ENCODE results near the gene ESPL1. TPM values are rescaled to one million over a fixed set of nuclear protein-coding genes. Genes with fewer than 3 reads are reported as not detected.

Gene ESPL1
- total RNA-seq, 1 experiment from 2014 or later: 9.4 TPM

GRCh38 chr12:53234271-53234914, 33.7 kb upstream of the ESPL1 start:
- Histone ChIP-seq H3K9me2 (replicated peaks; ENCODE audit: insufficient read depth, low read length) (no peaks in the 10 kb centered on the region), H3K4me2 (ENCODE audit: low read depth, low read length, poor library complexity, severe bottlenecking) (no peak overlapping the region), H3K4me3 (ENCODE audit: low read length) (no peak overlapping the region), H4K20me1 (ENCODE audit: insufficient read depth, low read depth, low read length) (no peaks in the 10 kb centered on the region), H3K27ac (ENCODE audit: low read length) (no peak overlapping the region), H3K27me3 (ENCODE audit: low read length) (no peaks in the 10 kb centered on the region), H3K36me3 (ENCODE audit: insufficient read depth, low read length) (no peaks in the 10 kb centered on the region), H3K4me1 (ENCODE audit: low read length) (peaks cover 18% of the 10 kb centered on the region), H3K9ac (ENCODE audit: low read length) (no peak overlapping the region), H3K79me2 (ENCODE audit: low read length) (no peaks in the 10 kb centered on the region), H3K9me3 (ENCODE audit: low read length) (no peaks in the 10 kb centered on the region), H2AFZ (ENCODE audit: low read length) (no peak overlapping the region)
- DNase-seq: no peak

- no peaks in the 10 kb centered on the region for H3K9me2 ChIP-seq (replicated peaks; ENCODE audit: insufficient read depth, low read length)
- no peak overlapping the region for H3K27ac ChIP-seq (ENCODE audit: low read length)
- H3K9me3 ChIP-seq (ENCODE audit: low read length): no peaks in the 10 kb centered on the region
- no peaks in the 10 kb centered on the region for H4K20me1 ChIP-seq (ENCODE audit: insufficient read depth, low read depth, low read length)
- H3K27me3 ChIP-seq (ENCODE audit: low read length): no peaks in the 10 kb centered on the region
- no peak overlapping the region for H2AFZ ChIP-seq (ENCODE audit: low read length)
- H3K4me1 ChIP-seq (ENCODE audit: low read length): peaks cover 18% of the 10 kb centered on the region
- H3K9ac ChIP-seq (ENCODE audit: low read length): no peak overlapping the region
- no peaks in the 10 kb centered on the region for H3K36me3 ChIP-seq (ENCODE audit: insufficient read depth, low read length)
- no peak overlapping the region for H3K4me2 ChIP-seq (ENCODE audit: low read depth, low read length, poor library complexity, severe bottlenecking)
- H3K79me2 ChIP-seq (ENCODE audit: low read length): no peaks in the 10 kb centered on the region
- H3K4me3 ChIP-seq (ENCODE audit: low read length): no peak overlapping the region
- no peak for DNase-seq
Observed at GRCh38 chr12:53235164-53235563, 32.9 kb upstream of the ESPL1 start.

- H3K27me3 ChIP-seq (ENCODE audit: low read length): no peaks in the 10 kb centered on the region
- no peak overlapping the region for H3K27ac ChIP-seq (ENCODE audit: low read length)
- H3K9me2 ChIP-seq (replicated peaks; ENCODE audit: insufficient read depth, low read length): no peaks in the 10 kb centered on the region
- no peaks in the 10 kb centered on the region for H4K20me1 ChIP-seq (ENCODE audit: insufficient read depth, low read depth, low read length)
- no peaks in the 10 kb centered on the region for H3K9me3 ChIP-seq (ENCODE audit: low read length)
- no peak for DNase-seq
- H3K4me1 ChIP-seq (ENCODE audit: low read length): peaks cover 18% of the 10 kb centered on the region
- no peaks in the 10 kb centered on the region for H3K36me3 ChIP-seq (ENCODE audit: insufficient read depth, low read length)
- no peak overlapping the region for H3K4me3 ChIP-seq (ENCODE audit: low read length)
- no peak overlapping the region for H3K4me2 ChIP-seq (ENCODE audit: low read depth, low read length, poor library complexity, severe bottlenecking)
- H3K9ac ChIP-seq (ENCODE audit: low read length): no peak overlapping the region
- H3K79me2 ChIP-seq (ENCODE audit: low read length): no peaks in the 10 kb centered on the region
- H2AFZ ChIP-seq (ENCODE audit: low read length): no peak overlapping the region
Observed at GRCh38 chr12:53235742-53236442, 32.2 kb upstream of the ESPL1 start.

- no peak overlapping the region for H3K4me3 ChIP-seq (ENCODE audit: low read length)
- H3K4me1 ChIP-seq (ENCODE audit: low read length): peaks cover 16% of the 10 kb centered on the region
- H3K36me3 ChIP-seq (ENCODE audit: insufficient read depth, low read length): no peaks in the 10 kb centered on the region
- no peak overlapping the region for H3K27ac ChIP-seq (ENCODE audit: low read length)
- no peak for DNase-seq
- H3K9me3 ChIP-seq (ENCODE audit: low read length): no peaks in the 10 kb centered on the region
- H2AFZ ChIP-seq (ENCODE audit: low read length): no peak overlapping the region
- no peaks in the 10 kb centered on the region for H3K79me2 ChIP-seq (ENCODE audit: low read length)
- H4K20me1 ChIP-seq (ENCODE audit: insufficient read depth, low read depth, low read length): no peaks in the 10 kb centered on the region
- no peaks in the 10 kb centered on the region for H3K27me3 ChIP-seq (ENCODE audit: low read length)
- no peaks in the 10 kb centered on the region for H3K9me2 ChIP-seq (replicated peaks; ENCODE audit: insufficient read depth, low read length)
- H3K4me2 ChIP-seq (ENCODE audit: low read depth, low read length, poor library complexity, severe bottlenecking): no peak overlapping the region
- H3K9ac ChIP-seq (ENCODE audit: low read length): no peak overlapping the region
Observed at GRCh38 chr12:53236443-53237111, 31.5 kb upstream of the ESPL1 start.

GRCh38 chr12:53239643-53240258, 28.3 kb upstream of the ESPL1 start:
- no peak overlapping the region for H3K4me3 ChIP-seq (ENCODE audit: low read length)
- no peaks in the 10 kb centered on the region for H3K4me1 ChIP-seq (ENCODE audit: low read length)
- no peak overlapping the region for H3K9ac ChIP-seq (ENCODE audit: low read length)
- DNase-seq: no peak
- no peaks in the 10 kb centered on the region for H4K20me1 ChIP-seq (ENCODE audit: insufficient read depth, low read depth, low read length)
- no peaks in the 10 kb centered on the region for H3K9me2 ChIP-seq (replicated peaks; ENCODE audit: insufficient read depth, low read length)
- no peak overlapping the region for H2AFZ ChIP-seq (ENCODE audit: low read length)
- no peaks in the 10 kb centered on the region for H3K9me3 ChIP-seq (ENCODE audit: low read length)
- H3K4me2 ChIP-seq (ENCODE audit: low read depth, low read length, poor library complexity, severe bottlenecking): no peak overlapping the region
- no peak overlapping the region for H3K27ac ChIP-seq (ENCODE audit: low read length)
- no peaks in the 10 kb centered on the region for H3K79me2 ChIP-seq (ENCODE audit: low read length)
- H3K27me3 ChIP-seq (ENCODE audit: low read length): no peaks in the 10 kb centered on the region
- H3K36me3 ChIP-seq (ENCODE audit: insufficient read depth, low read length): no peaks in the 10 kb centered on the region

GRCh38 chr12:53241623-53242412, 26.3 kb upstream of the ESPL1 start:
- H3K79me2 ChIP-seq (ENCODE audit: low read length): no peaks in the 10 kb centered on the region
- no peaks in the 10 kb centered on the region for H3K9me2 ChIP-seq (replicated peaks; ENCODE audit: insufficient read depth, low read length)
- no peaks in the 10 kb centered on the region for H3K36me3 ChIP-seq (ENCODE audit: insufficient read depth, low read length)
- H3K27me3 ChIP-seq (ENCODE audit: low read length): no peaks in the 10 kb centered on the region
- H3K4me2 ChIP-seq (ENCODE audit: low read depth, low read length, poor library complexity, severe bottlenecking): no peak overlapping the region
- no peaks in the 10 kb centered on the region for H3K4me1 ChIP-seq (ENCODE audit: low read length)
- no peak overlapping the region for H3K4me3 ChIP-seq (ENCODE audit: low read length)
- no peak overlapping the region for H3K27ac ChIP-seq (ENCODE audit: low read length)
- no peak overlapping the region for H3K9ac ChIP-seq (ENCODE audit: low read length)
- no peak for DNase-seq
- no peak overlapping the region for H2AFZ ChIP-seq (ENCODE audit: low read length)
- no peaks in the 10 kb centered on the region for H3K9me3 ChIP-seq (ENCODE audit: low read length)
- H4K20me1 ChIP-seq (ENCODE audit: insufficient read depth, low read depth, low read length): no peaks in the 10 kb centered on the region

- Histone ChIP-seq H3K27me3 (ENCODE audit: low read length) (no peaks in the 10 kb centered on the region), H3K79me2 (ENCODE audit: low read length) (no peaks in the 10 kb centered on the region), H3K36me3 (ENCODE audit: insufficient read depth, low read length) (no peaks in the 10 kb centered on the region), H2AFZ (ENCODE audit: low read length) (no peak overlapping the region), H4K20me1 (ENCODE audit: insufficient read depth, low read depth, low read length) (no peaks in the 10 kb centered on the region), H3K9me2 (replicated peaks; ENCODE audit: insufficient read depth, low read length) (no peaks in the 10 kb centered on the region), H3K4me2 (ENCODE audit: low read depth, low read length, poor library complexity, severe bottlenecking) (no peak overlapping the region), H3K4me1 (ENCODE audit: low read length) (no peaks in the 10 kb centered on the region), H3K9me3 (ENCODE audit: low read length) (no peaks in the 10 kb centered on the region), H3K9ac (ENCODE audit: low read length) (no peak overlapping the region), H3K27ac (ENCODE audit: low read length) (no peak overlapping the region), H3K4me3 (ENCODE audit: low read length) (no peak overlapping the region)
- DNase-seq: no peak
Observed at GRCh38 chr12:53244337-53244736, 23.8 kb upstream of the ESPL1 start.
